NT2/D1 (cell line): Measurements from ENCODE around the gene FBXO42.

ENCODE experiments used
- DNase-seq: peaks from one replicate; pipeline ENCODE4 v3.0.0-alpha.2; 2011; ENCODE audit warnings: low read depth, low spot score
- H3K27me3 ChIP-seq: 2 replicates; pipeline ENCODE4 v1.6.0; 2011; ENCODE audit warnings: mild to moderate bottlenecking; ENCODE audit not compliant: insufficient read length, insufficient read depth
- H3K36me3 ChIP-seq: 2 replicates; pipeline ENCODE4 v1.6.1; 2011; ENCODE audit warnings: mild to moderate bottlenecking, low read length, mixed read lengths; ENCODE audit not compliant: insufficient read depth, insufficient read length
- H3K4me1 ChIP-seq: 2 replicates; pipeline ENCODE4 v1.5.1; 2011; ENCODE audit not compliant: insufficient read depth, insufficient read length
- H3K4me3 ChIP-seq: 2 replicates; pipeline ENCODE4 v1.5.1; 2011; ENCODE audit warnings: low read depth; ENCODE audit not compliant: insufficient read length
- H3K9ac ChIP-seq: 2 replicates; pipeline ENCODE4 v1.6.0; 2011; ENCODE audit warnings: low read depth; ENCODE audit not compliant: insufficient read length
- H3K9me3 ChIP-seq: 2 replicates; pipeline ENCODE4 v1.5.1; 2011; ENCODE audit warnings: mild to moderate bottlenecking, low read length; ENCODE audit not compliant: insufficient read depth
- SUZ12 ChIP-seq: IDR thresholded peaks from 2 replicates; pipeline ENCODE4 v1.6.1; 2011; ENCODE audit not compliant: insufficient read length, insufficient read depth; ENCODE audit errors: extremely low read depth
- YY1 ChIP-seq: IDR thresholded peaks from 2 replicates; pipeline ENCODE4 v1.6.1; 2011; ENCODE audit not compliant: insufficient read length, insufficient read depth
- ZNF274 ChIP-seq: IDR thresholded peaks from 2 replicates; pipeline ENCODE4 v1.6.1; 2011; ENCODE audit warnings: mild to moderate bottlenecking, low read depth, low read length

Gene FBXO42

GRCh38 chr1:16210581-16210980 is 141.7 kb downstream of the FBXO42 start:
- TF ChIP-seq YY1 (no peak), SUZ12 (no peak), ZNF274 (no peak)
- H3K9ac ChIP-seq, result no peak overlapping the region
- no peak for DNase-seq
- H3K9me3 ChIP-seq, result no peaks in the 10 kb centered on the region
- H3K4me1 ChIP-seq, result peaks cover 10% of the 10 kb centered on the region
- H3K27me3 ChIP-seq, result peaks cover 2% of the 10 kb centered on the region
- no peak overlapping the region for H3K4me3 ChIP-seq
- H3K36me3 ChIP-seq, result no peaks in the 10 kb centered on the region

GRCh38 chr1:16209847-16210407 is 142.4 kb downstream of the FBXO42 start:
- H3K9me3 ChIP-seq, result no peaks in the 10 kb centered on the region

DNA sequence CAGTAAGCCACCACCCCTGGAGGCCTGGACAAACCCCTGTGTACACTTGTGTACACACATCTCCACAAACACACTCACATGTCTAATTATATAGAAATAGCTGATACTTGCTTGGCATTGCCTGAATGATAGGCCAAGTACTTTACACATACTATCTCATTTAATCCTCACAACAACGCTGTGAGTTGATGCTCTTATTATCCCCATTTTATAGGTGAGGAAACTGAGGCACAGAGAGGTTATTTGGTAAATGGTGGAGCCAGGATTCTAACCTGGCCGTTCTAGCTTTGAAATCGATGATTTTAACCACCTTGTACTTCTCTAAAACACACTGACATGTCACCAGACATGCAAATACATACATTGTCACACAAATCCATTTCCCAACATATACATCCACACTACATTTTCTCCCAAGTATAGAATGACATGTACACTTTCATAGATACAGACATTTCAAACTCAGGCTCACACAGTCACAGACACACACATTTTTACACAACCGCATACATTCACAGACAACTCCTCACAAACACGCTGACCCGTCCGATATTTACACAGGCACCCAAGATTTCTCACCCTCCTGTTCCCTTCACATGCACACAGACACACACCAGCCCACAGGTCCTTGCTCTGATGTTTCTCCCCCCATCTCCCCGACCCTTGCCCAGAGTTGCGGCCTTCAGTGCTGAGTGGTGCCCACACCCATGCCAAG is 143.0 kb downstream of the FBXO42 start:
- Histone ChIP-seq H3K27me3 (peaks cover 2% of the 10 kb centered on the region), H3K4me1 (peaks cover 11% of the 10 kb centered on the region), H3K36me3 (peaks cover 7% of the 10 kb centered on the region), H3K9me3 (no peaks in the 10 kb centered on the region), H3K9ac (peak overlapping the region; percentile 12), H3K4me3 (no peak overlapping the region)
- no peak for TF ChIP-seq SUZ12
- TF ChIP-seq YY1, result no peak
- no peak for DNase-seq

More at GRCh38 chr1:16209847-16210407, 142.4 kb downstream of the FBXO42 start:
- TF ChIP-seq SUZ12, result no peak
- TF ChIP-seq YY1, result no peak
- TF ChIP-seq ZNF274, result no peak
- peaks cover 10% of the 10 kb centered on the region for H3K4me1 ChIP-seq
- H3K4me3 ChIP-seq, result no peak overlapping the region
- DNase-seq, result no peak
- peaks cover under 1% of the 10 kb centered on the region for H3K36me3 ChIP-seq
- H3K27me3 ChIP-seq, result peaks cover 2% of the 10 kb centered on the region
- peak overlapping the region; percentile 12 for H3K9ac ChIP-seq

DNA sequence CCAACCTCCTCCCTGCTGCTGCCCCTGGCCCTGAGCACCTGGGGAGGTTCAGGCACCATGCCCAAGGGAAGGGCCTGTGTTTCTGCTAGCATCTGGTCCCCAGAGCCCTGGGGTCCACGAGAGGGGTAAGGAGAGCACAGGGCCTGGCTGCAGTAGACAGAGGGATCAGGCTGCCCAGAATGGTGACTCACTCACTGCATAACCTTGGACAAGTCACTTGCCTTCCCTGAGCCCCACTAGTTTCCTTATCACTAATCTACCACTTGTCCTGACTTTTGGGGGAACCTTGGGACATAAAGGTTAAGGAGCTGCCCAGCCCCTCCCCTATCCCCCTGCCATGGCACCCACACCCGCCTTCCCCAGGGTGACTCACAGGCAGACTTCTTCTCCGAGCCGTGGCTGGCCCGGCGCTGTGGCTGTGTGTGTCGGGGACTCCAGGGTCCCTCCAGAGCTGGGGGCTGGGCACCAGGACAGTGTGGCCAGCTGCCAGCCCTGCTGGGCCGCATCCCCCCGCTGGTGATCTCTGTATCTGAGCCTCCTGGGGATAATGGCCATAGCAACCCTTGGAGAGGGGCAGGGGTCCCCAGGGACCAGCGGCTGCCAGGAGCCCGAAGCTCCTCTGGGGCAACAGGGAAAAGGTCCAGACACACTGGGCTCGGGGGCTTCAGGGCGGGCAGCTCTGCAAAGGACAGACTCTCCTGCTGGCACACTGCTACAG is 143.9 kb downstream of the FBXO42 start:
- Histone ChIP-seq H3K4me3 (no peak overlapping the region), H3K4me1 (peaks cover 11% of the 10 kb centered on the region), H3K9me3 (no peaks in the 10 kb centered on the region), H3K9ac (peak overlapping the region; percentile 21), H3K27me3 (peaks cover 2% of the 10 kb centered on the region), H3K36me3 (peaks cover 10% of the 10 kb centered on the region)
- TF ChIP-seq SUZ12, result no peak
- TF ChIP-seq ZNF274, result no peak
- no peak for TF ChIP-seq YY1
- DNase-seq, result no peak

DNA sequence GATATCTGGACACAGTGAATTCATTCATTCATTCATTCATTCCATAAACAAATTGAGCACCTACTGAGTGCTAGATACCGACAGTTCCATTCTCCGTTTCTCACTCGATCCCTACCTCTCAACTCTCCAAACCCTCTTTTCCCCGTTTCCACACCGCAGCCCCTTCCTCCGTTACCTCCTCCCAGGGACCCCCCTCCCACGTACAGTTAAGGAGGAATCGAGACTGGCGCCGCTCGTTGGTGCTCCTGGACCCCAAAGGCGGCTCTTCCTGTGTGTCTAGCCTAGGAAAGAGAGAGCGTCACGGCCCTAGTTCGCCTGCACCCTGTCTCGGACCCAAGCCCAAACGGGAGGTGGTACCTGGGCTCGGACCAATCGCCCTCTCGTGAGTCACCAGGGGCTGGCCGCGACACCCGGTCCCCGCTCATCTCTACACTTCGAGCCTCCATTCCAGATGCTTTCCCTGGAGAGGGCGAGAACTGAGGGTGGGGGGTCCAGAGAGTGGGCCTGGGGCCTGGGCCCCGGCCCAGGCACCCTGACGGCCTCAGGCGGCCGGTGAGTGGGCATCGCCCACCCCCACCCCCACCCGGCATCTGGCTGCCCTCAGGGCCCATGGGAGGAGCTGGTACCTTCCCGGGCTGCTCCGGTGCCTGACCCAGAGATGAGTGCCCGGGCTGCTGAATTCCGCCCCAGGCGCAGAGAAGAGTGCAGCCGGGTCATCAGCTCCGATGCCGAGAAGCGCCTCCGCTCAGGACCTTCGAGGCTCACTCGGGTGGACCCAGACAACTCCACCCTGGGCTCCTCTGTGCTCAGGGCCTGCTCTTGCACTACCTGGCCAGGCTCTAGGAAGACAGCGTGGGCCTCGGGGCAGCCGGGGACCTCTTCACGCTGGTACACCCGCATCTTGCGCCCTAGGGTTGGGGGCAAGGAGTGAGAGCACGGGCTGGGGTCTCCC is 144.7 kb downstream of the FBXO42 start:
- TF ChIP-seq ZNF274, result no peak

GRCh38 chr1:16206547-16207317 is 145.5 kb downstream of the FBXO42 start:
- TF ChIP-seq YY1, result no peak
- no peak for TF ChIP-seq ZNF274
- TF ChIP-seq SUZ12, result no peak
- DNase-seq, result peak; percentile 94
- Histone ChIP-seq H3K36me3 (peaks cover 16% of the 10 kb centered on the region), H3K4me1 (peaks cover 7% of the 10 kb centered on the region), H3K4me3 (peak overlapping the region; percentile 53), H3K9me3 (no peaks in the 10 kb centered on the region), H3K9ac (peak overlapping the region; percentile 81), H3K27me3 (peaks cover 2% of the 10 kb centered on the region)

More for the DNA sequence above, 144.7 kb downstream of the FBXO42 start:
- no peak for DNase-seq
- H3K4me1 ChIP-seq, result peaks cover 11% of the 10 kb centered on the region
- H3K9me3 ChIP-seq, result no peaks in the 10 kb centered on the region
- H3K27me3 ChIP-seq, result peaks cover 2% of the 10 kb centered on the region
- H3K4me3 ChIP-seq, result peak overlapping the region; percentile 53
- peaks cover 13% of the 10 kb centered on the region for H3K36me3 ChIP-seq
- H3K9ac ChIP-seq, result peak overlapping the region; percentile 81
